Osteoblast (primary cell): ENCODE results near the gene TRAF5. TPM values are rescaled to one million over a fixed set of nuclear protein-coding genes. Genes with fewer than 3 reads are reported as not detected.

Source experiments
- DNase-seq: peaks from one replicate; pipeline ENCODE4 v3.0.0; 2011; ENCODE audit warnings: low spot score, mixed read lengths; ENCODE audit not compliant: insufficient read length; ENCODE audit errors: missing footprints
- H2AFZ ChIP-seq: 2 replicates; pipeline ENCODE4 v1.6.0; 2011; ENCODE audit warnings: mild to moderate bottlenecking, low read length
- H3K27ac ChIP-seq: 2 replicates; pipeline ENCODE4 v1.5.1; 2011; ENCODE audit warnings: mild to moderate bottlenecking, low read depth, low read length, moderate library complexity
- H3K27me3 ChIP-seq: 2 replicates; pipeline ENCODE4 v1.6.0; 2012; ENCODE audit warnings: mild to moderate bottlenecking, control low read depth, inconsistent platforms, low read length, moderate library complexity; ENCODE audit not compliant: insufficient read depth
- H3K36me3 ChIP-seq: 2 replicates; pipeline ENCODE4 v1.5.1; 2011; ENCODE audit warnings: mild to moderate bottlenecking, low read length, control low read depth, moderate library complexity; ENCODE audit not compliant: insufficient read depth
- H3K4me1 ChIP-seq: 2 replicates; pipeline ENCODE4 v1.5.1; 2011; ENCODE audit warnings: mild to moderate bottlenecking, low read length, control low read depth, moderate library complexity; ENCODE audit not compliant: insufficient read depth
- H3K4me2 ChIP-seq: 2 replicates; pipeline ENCODE4 v1.6.0; 2011; ENCODE audit warnings: mild to moderate bottlenecking, low read length; ENCODE audit not compliant: insufficient read depth
- H3K4me3 ChIP-seq: fragments of 200-600 bp; sonication (generic); 3 replicates; pipeline ENCODE4 v1.5.1; 2012; ENCODE audit warnings: mild to moderate bottlenecking, low read length, inconsistent platforms; ENCODE audit not compliant: insufficient read depth
- H3K79me2 ChIP-seq: 2 replicates; pipeline ENCODE4 v1.6.0; 2012; ENCODE audit warnings: mild to moderate bottlenecking, low read length, control low read depth, inconsistent platforms; ENCODE audit not compliant: insufficient read depth
- H3K9me3 ChIP-seq: 2 replicates; pipeline ENCODE4 v1.5.1; 2011; ENCODE audit warnings: low read depth, low read length, control low read depth
- H4K20me1 ChIP-seq: 2 replicates; pipeline ENCODE4 v1.6.0; 2012; ENCODE audit warnings: mild to moderate bottlenecking, low read length, control low read depth; ENCODE audit not compliant: insufficient read depth
- CTCF ChIP-seq: IDR thresholded peaks from 2 replicates; pipeline ENCODE4 v1.5.1; 2011; ENCODE audit warnings: mild to moderate bottlenecking, low read depth, low read length, moderate library complexity; ENCODE audit errors: extremely low read depth
- total RNA-seq: library from RNA; depleted of rRNA; stranded (reverse); fragments of >200 nt; gene quantifications from 2 replicates; pipeline ENCODE4 v1.2.3, GENCODE V29; 2012

Gene TRAF5
- total RNA-seq, 1 donor = 15.9 TPM

GRCh38 chr1:211356723-211357407, 30.2 kb downstream of the TRAF5 start:
- no peak for TF ChIP-seq CTCF
- H3K4me2 ChIP-seq = peak overlapping the region; percentile 14
- H3K9me3 ChIP-seq = no peaks in the 10 kb centered on the region
- peak overlapping the region; percentile 52 for H3K27ac ChIP-seq
- H2AFZ ChIP-seq = no peak overlapping the region
- H3K36me3 ChIP-seq = peaks cover 6% of the 10 kb centered on the region
- H3K27me3 ChIP-seq = no peaks in the 10 kb centered on the region
- H4K20me1 ChIP-seq = no peaks in the 10 kb centered on the region
- H3K4me3 ChIP-seq = no peak overlapping the region
- peaks cover 14% of the 10 kb centered on the region for H3K4me1 ChIP-seq
- peaks cover 6% of the 10 kb centered on the region for H3K79me2 ChIP-seq
- peak; percentile 89 for DNase-seq

- peaks cover under 1% of the 10 kb centered on the region for H3K79me2 ChIP-seq
- no peak overlapping the region for H3K4me3 ChIP-seq
- DNase-seq = no peak
- H3K4me2 ChIP-seq = no peak overlapping the region
- no peak overlapping the region for H3K27ac ChIP-seq
- no peaks in the 10 kb centered on the region for H3K27me3 ChIP-seq
- no peaks in the 10 kb centered on the region for H4K20me1 ChIP-seq
- H2AFZ ChIP-seq = no peak overlapping the region
- no peak for TF ChIP-seq CTCF
- H3K36me3 ChIP-seq = peaks cover 6% of the 10 kb centered on the region
- H3K4me1 ChIP-seq = peaks cover 14% of the 10 kb centered on the region
- no peaks in the 10 kb centered on the region for H3K9me3 ChIP-seq
Observed at GRCh38 chr1:211358685-211359084, 32.1 kb downstream of the TRAF5 start.

GRCh38 chr1:211359876-211360275, 33.2 kb downstream of the TRAF5 start:
- Histone ChIP-seq H3K4me3 (no peak overlapping the region), H3K36me3 (peaks cover 6% of the 10 kb centered on the region), H3K27me3 (no peaks in the 10 kb centered on the region), H2AFZ (no peak overlapping the region), H3K9me3 (no peaks in the 10 kb centered on the region), H3K27ac (no peak overlapping the region), H3K79me2 (no peaks in the 10 kb centered on the region), H4K20me1 (no peaks in the 10 kb centered on the region), H3K4me2 (no peak overlapping the region), H3K4me1 (peaks cover 14% of the 10 kb centered on the region)
- no peak for DNase-seq
- TF ChIP-seq CTCF = no peak

- Histone ChIP-seq H3K36me3 (peaks cover 7% of the 10 kb centered on the region), H3K27ac (no peak overlapping the region), H3K27me3 (no peaks in the 10 kb centered on the region), H3K4me2 (no peak overlapping the region), H3K4me3 (no peak overlapping the region), H2AFZ (no peak overlapping the region), H3K79me2 (no peaks in the 10 kb centered on the region), H3K9me3 (no peaks in the 10 kb centered on the region), H4K20me1 (no peaks in the 10 kb centered on the region), H3K4me1 (peaks cover 14% of the 10 kb centered on the region)
- TF ChIP-seq CTCF = no peak
- no peak for DNase-seq
Observed at GRCh38 chr1:211361202-211361601, 34.6 kb downstream of the TRAF5 start.
